AG04450 (cell line): ENCODE data around the gene GSTM3. TPM values are rescaled to one million over a fixed set of nuclear protein-coding genes. Genes with fewer than 3 reads are reported as not detected.

Experiments used
- CTCF ChIA-PET: fragments of 300-600, 350-600 bp; formaldehyde crosslinking; extraction: SDS; loops from one replicate; lab custom pipeline; 2022; ENCODE audit warnings: antibody characterized with exemption, inconsistent platforms; lab: Charles Lee
- POLR2A ChIA-PET: fragments of 350-600 bp; formaldehyde crosslinking; extraction: SDS; loops from one replicate; lab custom pipeline; 2021; ENCODE audit warnings: antibody characterized with exemption, inconsistent platforms; lab: Yijun Ruan, JAX
- DNase-seq: peaks from one replicate; pipeline ENCODE4 v3.0.0-alpha.2; 2011; ENCODE audit warnings: low read depth, low spot score
- H3K27ac ChIP-seq: one replicate; pipeline ENCODE4 v1.5.1; 2012; ENCODE audit warnings: low read depth, low read length, control low read depth
- H3K27me3 ChIP-seq: one replicate; pipeline ENCODE4 v1.6.0; 2012; ENCODE audit warnings: low read length; ENCODE audit not compliant: control insufficient read depth, insufficient read depth
- H3K4me3 ChIP-seq: 2 replicates; pipeline ENCODE4 v1.5.1; 2011; ENCODE audit warnings: mild to moderate bottlenecking, low read depth, low read length, control low read depth
- H3K9me3 ChIP-seq: 2 replicates; pipeline ENCODE4 v1.5.1; 2012; ENCODE audit warnings: low read length; ENCODE audit not compliant: control insufficient read depth, insufficient read depth
- CTCF ChIP-seq: IDR thresholded peaks from 2 replicates; pipeline ENCODE4 v1.5.1; 2011; ENCODE audit warnings: low read depth, low read length, control low read depth, inconsistent platforms
- polyA plus RNA-seq: library from polyadenylated mRNA; depleted of rRNA; stranded (reverse); fragments of >200 nt; gene quantifications from 2 replicates; pipeline ENCODE4 v1.2.3, GENCODE V29; 2011

Gene GSTM3
- polyA plus RNA-seq, 1 experiment = 299 TPM

DNA sequence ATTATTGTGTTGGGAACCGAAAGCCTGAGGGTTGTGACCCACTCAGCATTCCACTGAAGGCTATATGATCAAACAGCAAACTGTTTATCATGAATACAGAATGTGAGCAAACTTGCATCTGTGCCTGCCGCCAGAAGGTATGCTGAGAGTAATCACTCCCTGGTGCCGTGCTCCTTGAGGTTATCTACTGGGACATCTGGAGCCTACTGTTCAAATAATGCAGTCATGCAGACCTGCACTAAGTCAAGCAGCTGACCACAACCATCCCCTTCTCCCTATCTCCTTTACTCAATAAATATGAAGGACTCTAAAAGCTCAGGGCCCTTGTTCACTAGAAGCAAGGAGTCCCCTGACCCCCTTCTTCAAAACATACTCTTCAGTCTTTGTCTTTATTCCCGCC lies 15.3 kb downstream of the GSTM3 start:
- H3K4me3 ChIP-seq = no peak overlapping the region
- no peak for TF ChIP-seq CTCF
- no peak for DNase-seq
- H3K27ac ChIP-seq = no peak overlapping the region
- ChIA-PET CTCF (no interaction called here), POLR2A (no interaction called here)
- no peaks in the 10 kb centered on the region; the same call in 1 of the 2 replicates for H3K9me3 ChIP-seq
- H3K27me3 ChIP-seq = peaks cover 7% of the 10 kb centered on the region

DNA sequence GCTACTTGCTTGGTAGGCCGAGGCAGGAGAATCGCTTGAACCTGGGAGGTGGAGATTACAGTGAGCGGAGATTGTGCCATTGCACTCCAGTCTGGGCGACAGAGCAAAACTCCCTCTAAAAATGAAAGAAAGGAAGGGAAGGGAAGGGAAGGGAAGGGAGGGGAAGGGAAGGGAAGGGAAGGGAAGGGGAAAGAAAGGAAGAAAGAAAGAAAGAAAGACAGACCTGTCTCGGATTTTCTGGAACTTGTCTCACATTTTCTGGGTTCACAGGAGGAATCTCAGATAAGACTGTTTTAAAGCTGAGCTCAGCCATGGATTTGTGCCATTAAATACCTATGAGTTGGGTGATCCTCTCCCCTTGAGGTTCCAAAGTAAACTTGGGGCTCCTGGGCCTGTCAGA lies 15.9 kb downstream of the GSTM3 start:
- no peak for TF ChIP-seq CTCF
- H3K9me3 ChIP-seq = no peaks in the 10 kb centered on the region; the same call in 1 of the 2 replicates
- ChIA-PET POLR2A (no interaction called here), CTCF (no interaction called here)
- H3K4me3 ChIP-seq = no peak overlapping the region
- H3K27ac ChIP-seq = no peak overlapping the region
- peaks cover 7% of the 10 kb centered on the region for H3K27me3 ChIP-seq
- no peak for DNase-seq

DNA sequence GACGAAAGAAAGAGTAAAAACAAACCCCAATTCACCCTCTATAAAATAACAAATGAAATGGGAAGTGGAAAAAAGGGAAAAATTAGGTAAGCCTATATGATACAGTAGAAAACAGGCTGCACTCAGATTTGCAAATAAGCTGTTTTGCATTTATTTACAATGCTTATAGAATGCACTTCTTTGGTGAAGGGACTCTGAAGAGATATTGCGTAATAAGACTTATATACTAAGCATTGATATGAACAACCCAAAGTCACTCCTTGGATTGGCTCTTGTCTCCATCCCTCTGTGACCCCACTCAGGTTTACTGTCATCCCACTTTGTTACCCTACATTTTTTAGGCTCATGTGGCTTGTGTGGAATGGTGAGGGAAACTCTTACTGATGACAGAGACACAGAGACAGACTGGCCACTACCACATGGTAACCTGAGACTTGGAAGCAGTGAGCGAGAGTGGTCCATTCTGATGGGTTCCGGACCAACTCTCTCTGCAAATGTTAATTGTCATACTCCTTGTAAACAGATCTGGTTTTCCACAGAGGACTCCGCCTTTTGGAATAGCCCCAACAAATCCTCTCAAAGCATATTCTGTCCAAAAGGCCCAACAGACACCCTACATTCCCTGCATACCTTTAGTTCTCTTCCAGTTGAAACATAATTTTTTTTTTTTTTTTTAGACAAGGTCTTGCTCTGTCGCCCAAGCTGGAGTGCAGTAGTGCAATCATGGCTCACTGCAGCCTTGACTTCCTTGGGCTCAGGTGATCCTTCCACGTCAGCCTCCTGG lies 17.7 kb downstream of the GSTM3 start:
- POLR2A ChIA-PET = no interaction called here
- Histone ChIP-seq H3K27ac (no peak overlapping the region), H3K4me3 (no peak overlapping the region), H3K9me3 (no peaks in the 10 kb centered on the region; the same call in 1 of the 2 replicates), H3K27me3 (peaks cover 7% of the 10 kb centered on the region)
- CTCF ChIA-PET = no interaction called here
- no peak for TF ChIP-seq CTCF
- DNase-seq = no peak

DNA sequence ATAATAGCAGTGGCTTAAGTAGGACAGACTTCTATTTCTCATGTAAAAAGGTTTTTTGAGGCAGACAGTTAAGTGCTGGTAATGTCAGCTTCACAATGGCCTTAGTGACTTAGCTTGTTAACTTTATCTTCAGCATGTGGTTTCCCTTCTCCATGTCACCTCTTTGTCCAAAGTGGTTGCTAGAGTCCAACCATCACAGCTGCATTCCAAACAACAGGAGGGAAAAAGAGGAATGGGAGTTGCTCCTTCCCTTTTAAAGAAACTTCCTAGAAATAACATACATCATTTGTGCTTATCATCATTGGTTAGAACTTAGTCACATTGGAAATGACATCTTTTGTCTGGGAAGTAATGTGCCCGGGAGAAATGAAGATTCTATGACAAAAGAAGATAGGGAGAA lies 18.9 kb downstream of the GSTM3 start:
- no peak for DNase-seq
- ChIA-PET CTCF (no interaction called here), POLR2A (interaction anchor here (1.0 kb wide), 1 partner anchor 18 kb away, joined by 3 read pairs; no protein-coding TSS in a partner anchor)
- H3K9me3 ChIP-seq = no peaks in the 10 kb centered on the region; the same call in 1 of the 2 replicates
- H3K4me3 ChIP-seq = no peak overlapping the region
- H3K27ac ChIP-seq = no peak overlapping the region
- TF ChIP-seq CTCF = no peak
- peaks cover 6% of the 10 kb centered on the region for H3K27me3 ChIP-seq

DNA sequence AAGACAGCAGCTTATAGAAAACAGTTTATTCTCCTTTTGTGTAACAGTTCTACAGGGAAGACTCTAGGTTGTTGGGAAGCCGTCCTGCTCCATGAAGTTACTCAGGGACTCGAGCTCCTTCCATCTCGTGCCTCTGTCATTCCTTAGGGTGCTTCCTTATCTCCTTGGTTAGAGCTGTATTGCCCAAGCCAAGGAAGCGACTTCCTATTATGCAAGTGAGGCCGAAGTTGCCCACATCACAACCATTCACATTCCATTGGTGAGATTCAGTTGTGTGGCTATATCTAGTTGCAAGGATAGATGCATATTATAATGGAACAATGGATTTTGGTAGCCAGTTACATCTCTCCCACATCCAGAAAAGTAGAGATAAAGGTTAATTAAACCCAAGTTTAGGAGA lies 19.8 kb downstream of the GSTM3 start:
- DNase-seq = no peak
- ChIA-PET CTCF (interaction anchor here (1.3 kb wide), 1 partner anchor 81 kb away, joined by 3 read pairs; no protein-coding TSS in a partner anchor), POLR2A (interaction anchor here (1.0 kb wide), 1 partner anchor 19 kb away, joined by 3 read pairs; no protein-coding TSS in a partner anchor)

More for the DNA sequence above, 19.8 kb downstream of the GSTM3 start:
- no peak for TF ChIP-seq CTCF
- Histone ChIP-seq H3K4me3 (no peak overlapping the region), H3K27me3 (no peaks in the 10 kb centered on the region), H3K27ac (no peak overlapping the region), H3K9me3 (no peaks in the 10 kb centered on the region; the same call in 1 of the 2 replicates)
